K562 (cell line): Measurements from ENCODE around the gene PRR23B.

Source experiments
- ELF1 ChIP-seq: fragments of 200-800 bp; sonication (Bioruptor generic); IDR thresholded peaks from 2 replicates; pipeline ENCODE4 v1.6.1; 2016; ENCODE audit warnings: missing genetic modification characterization, missing compliant biosample characterization
- ETV6 ChIP-seq, 3 experiments: fragments of 150-350 bp in 1 of 3; sonication (generic) in 1 of 3; formaldehyde crosslinking in 1 of 3; IDR thresholded peaks; 2 replicates each; pipeline versions ENCODE4 v1.6.1 to v1.8.0; 2014 to 2022; ENCODE audit warnings: borderline replicate concordance in 2 of 3, low read depth in 2 of 3, antibody characterized with exemption in 1 of 3, low read length in 1 of 3, mild to moderate bottlenecking in 1 of 3, missing genetic modification reagents in 1 of 3
- HMG20B ChIP-seq: fragments of 250-450 bp; sonication (Bioruptor Pico); IDR thresholded peaks from 2 replicates; pipeline ENCODE4 v1.5.0; 2021; ENCODE audit warnings: mild to moderate bottlenecking
- NR2F6 ChIP-seq: fragments of 450-650 bp; formaldehyde crosslinking; IDR thresholded peaks from 2 replicates; pipeline ENCODE4 v1.4.0; 2020; ENCODE audit warnings: mild to moderate bottlenecking
- POLR2A ChIP-seq: fragments of 450-650 bp; conservative IDR thresholded peaks from 2 replicates; pipeline ENCODE4 v1.6.1; 2016
- SMC3 ChIP-seq: conservative IDR thresholded peaks from 2 replicates; pipeline ENCODE4 v1.6.1; 2011; ENCODE audit warnings: low read depth, low read length, improper control_type of control experiment; ENCODE audit not compliant: insufficient read depth
- SOX6 ChIP-seq: fragments of 450-650 bp; IDR thresholded peaks from 2 replicates; pipeline ENCODE4 v1.6.1; 2014; ENCODE audit warnings: mild to moderate bottlenecking
- TAF1 ChIP-seq: IDR thresholded peaks from 2 replicates; pipeline ENCODE4 v1.6.1; 2011; ENCODE audit warnings: mild to moderate bottlenecking, low read length, moderate library complexity; ENCODE audit not compliant: insufficient read depth, control insufficient read depth, severe bottlenecking; ENCODE audit errors: extremely low read depth
- XRCC5 ChIP-seq: fragments of 200-400 bp; formaldehyde crosslinking; IDR thresholded peaks from 2 replicates; pipeline ENCODE4 v1.6.1; 2017; ENCODE audit warnings: low read depth, mild to moderate bottlenecking, low read length
- ZNF232 ChIP-seq: sonication (generic); formaldehyde crosslinking; IDR thresholded peaks from 2 replicates; pipeline ENCODE4 v1.8.0; 2022; ENCODE audit warnings: mild to moderate bottlenecking, missing genetic modification reagents
- ZNF384 ChIP-seq: IDR thresholded peaks from 2 replicates; pipeline ENCODE4 v1.6.1; 2012; ENCODE audit warnings: low read depth, low read length, improper control_type of control experiment
- TF ChIP-seq, protein P1 (sequence below): fragments of 450-650 bp; IDR thresholded peaks from 2 replicates; pipeline ENCODE4 v1.6.1; 2016; ENCODE audit warnings: antibody characterized with exemption
- TF ChIP-seq, protein P2 (sequence below): conservative IDR thresholded peaks from 2 replicates; pipeline ENCODE4 v1.6.1; 2011; ENCODE audit warnings: low read depth, mild to moderate bottlenecking, low read length; ENCODE audit not compliant: control insufficient read depth
- TF ChIP-seq, protein P3 (sequence below), 3 experiments: IDR thresholded peaks in 2 of 3; conservative IDR thresholded peaks in 1 of 3; 2 replicates each; pipeline ENCODE4 v1.5.1; 2011 to 2012; ENCODE audit warnings: low read length in 3 of 3, mild to moderate bottlenecking in 3 of 3, control low read depth in 2 of 3, improper control_type of control experiment in 1 of 3, inconsistent platforms in 1 of 3, low read depth in 1 of 3, mixed read lengths in 1 of 3, moderate library complexity in 1 of 3; ENCODE audit not compliant: insufficient read depth in 2 of 3

DNA sequence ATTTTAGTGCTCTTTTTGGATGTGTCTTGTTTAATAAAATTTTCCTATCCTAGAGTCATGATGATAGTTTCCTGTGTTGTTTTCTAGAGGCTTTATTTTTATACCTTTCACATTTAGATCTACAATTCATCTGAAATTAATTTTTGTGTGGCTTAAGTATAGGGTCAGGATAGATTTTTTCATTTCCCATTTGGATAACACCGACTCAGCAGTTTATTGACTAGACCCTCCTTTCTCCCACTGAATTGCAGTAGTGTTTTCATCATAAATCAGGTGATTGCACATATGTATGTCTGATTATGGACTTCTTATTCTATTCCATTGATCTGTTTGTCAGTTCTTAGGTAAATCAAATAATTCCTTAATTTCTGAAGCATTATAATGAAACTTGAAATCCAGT is 25.0 kb downstream of the PRR23B start:
- TF ChIP-seq ETV6 (IDR thresholded peaks at IDR 0.05; ENCODE audit: borderline replicate concordance in 1 of 2, low read depth in 2 of 2, low read length in 1 of 2) (no peak), ETV6 (CRISPR knock-in tag; IDR thresholded peaks at IDR 0.05; ENCODE audit: borderline replicate concordance) (no peak), XRCC5 (no peak), SMC3 (no peak), POLR2A (no peak), HMG20B (CRISPR knock-in tag) (no peak), ZNF232 (no peak), TAF1 (no peak), ELF1 (tag) (no peak), SOX6 (no peak), ZNF384 (no peak), NR2F6 (no peak)
- TF ChIP-seq, protein P1, sequence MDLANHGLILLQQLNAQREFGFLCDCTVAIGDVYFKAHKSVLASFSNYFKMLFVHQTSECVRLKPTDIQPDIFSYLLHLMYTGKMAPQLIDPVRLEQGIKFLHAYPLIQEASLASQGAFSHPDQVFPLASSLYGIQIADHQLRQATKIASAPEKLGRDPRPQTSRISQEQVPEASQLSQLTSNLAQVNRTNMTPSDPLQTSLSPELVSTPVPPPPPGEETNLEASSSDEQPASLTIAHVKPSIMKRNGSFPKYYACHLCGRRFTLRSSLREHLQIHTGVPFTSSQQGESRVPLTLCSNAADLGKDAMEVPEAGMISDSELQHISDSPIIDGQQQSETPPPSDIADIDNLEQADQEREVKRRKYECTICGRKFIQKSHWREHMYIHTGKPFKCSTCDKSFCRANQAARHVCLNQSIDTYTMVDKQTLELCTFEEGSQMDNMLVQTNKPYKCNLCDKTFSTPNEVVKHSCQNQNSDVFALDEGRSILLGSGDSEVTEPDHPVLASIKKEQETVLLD, result no peak
- TF ChIP-seq, protein P2, sequence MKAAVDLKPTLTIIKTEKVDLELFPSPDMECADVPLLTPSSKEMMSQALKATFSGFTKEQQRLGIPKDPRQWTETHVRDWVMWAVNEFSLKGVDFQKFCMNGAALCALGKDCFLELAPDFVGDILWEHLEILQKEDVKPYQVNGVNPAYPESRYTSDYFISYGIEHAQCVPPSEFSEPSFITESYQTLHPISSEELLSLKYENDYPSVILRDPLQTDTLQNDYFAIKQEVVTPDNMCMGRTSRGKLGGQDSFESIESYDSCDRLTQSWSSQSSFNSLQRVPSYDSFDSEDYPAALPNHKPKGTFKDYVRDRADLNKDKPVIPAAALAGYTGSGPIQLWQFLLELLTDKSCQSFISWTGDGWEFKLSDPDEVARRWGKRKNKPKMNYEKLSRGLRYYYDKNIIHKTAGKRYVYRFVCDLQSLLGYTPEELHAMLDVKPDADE, result no peak
- TF ChIP-seq, protein P3, sequence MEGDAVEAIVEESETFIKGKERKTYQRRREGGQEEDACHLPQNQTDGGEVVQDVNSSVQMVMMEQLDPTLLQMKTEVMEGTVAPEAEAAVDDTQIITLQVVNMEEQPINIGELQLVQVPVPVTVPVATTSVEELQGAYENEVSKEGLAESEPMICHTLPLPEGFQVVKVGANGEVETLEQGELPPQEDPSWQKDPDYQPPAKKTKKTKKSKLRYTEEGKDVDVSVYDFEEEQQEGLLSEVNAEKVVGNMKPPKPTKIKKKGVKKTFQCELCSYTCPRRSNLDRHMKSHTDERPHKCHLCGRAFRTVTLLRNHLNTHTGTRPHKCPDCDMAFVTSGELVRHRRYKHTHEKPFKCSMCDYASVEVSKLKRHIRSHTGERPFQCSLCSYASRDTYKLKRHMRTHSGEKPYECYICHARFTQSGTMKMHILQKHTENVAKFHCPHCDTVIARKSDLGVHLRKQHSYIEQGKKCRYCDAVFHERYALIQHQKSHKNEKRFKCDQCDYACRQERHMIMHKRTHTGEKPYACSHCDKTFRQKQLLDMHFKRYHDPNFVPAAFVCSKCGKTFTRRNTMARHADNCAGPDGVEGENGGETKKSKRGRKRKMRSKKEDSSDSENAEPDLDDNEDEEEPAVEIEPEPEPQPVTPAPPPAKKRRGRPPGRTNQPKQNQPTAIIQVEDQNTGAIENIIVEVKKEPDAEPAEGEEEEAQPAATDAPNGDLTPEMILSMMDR (IDR thresholded peaks at IDR 0.05 in 2 of 3, conservative IDR thresholded peaks at IDR 0.05 in 1 of 3; ENCODE audit: insufficient read depth in 2 of 3, low read depth in 1 of 3, low read length in 3 of 3), result no peak
